CD4-positive, alpha-beta T cell treated with Interleukin-10 for 1 hour (primary cell): ENCODE results near the gene LGI2.
"Not testable (repeated sequence)": the region's sequence is repeated elsewhere in the genome, so short reads cannot be mapped to it uniquely, and the experiment has no call there.

Experiments used
- DNase-seq: peaks from one replicate; pipeline ENCODE4 v3.0.0-alpha.2; 2020

Gene LGI2

DNA sequence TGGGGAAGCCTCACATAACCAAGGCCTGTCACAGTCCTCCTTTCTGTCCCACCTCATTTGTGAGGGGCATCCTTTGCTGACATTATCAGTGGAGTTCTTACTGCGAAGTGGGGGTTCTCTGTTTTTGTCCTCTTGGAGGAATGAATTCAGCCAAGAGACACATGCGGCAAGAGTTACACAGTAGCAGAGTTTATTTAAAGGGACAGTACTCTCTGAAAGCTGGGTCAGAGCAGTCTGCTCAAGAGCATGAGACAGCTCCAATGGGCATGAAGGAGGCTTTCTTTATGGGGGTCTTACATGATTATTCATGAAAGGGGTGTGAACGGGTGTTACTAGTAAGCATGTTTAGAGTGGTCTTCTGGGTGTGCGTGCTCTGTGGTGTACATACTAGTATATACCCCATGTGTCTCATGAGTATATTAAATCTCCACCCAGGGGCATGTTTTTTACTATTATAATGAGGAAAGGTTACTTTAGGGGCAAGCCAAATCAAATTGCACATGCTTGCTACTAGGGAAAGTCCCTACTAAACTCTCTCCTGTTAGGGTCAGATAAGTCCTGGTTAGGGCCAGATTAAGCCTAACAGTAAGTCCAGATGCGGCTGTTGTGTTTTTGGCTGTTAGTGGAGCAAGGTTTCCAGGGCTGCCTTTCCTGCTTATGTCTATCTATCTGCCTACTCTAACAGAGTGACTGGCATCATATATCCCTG, 19.8 kb upstream of the LGI2 start:
- DNase-seq: no peak

DNA sequence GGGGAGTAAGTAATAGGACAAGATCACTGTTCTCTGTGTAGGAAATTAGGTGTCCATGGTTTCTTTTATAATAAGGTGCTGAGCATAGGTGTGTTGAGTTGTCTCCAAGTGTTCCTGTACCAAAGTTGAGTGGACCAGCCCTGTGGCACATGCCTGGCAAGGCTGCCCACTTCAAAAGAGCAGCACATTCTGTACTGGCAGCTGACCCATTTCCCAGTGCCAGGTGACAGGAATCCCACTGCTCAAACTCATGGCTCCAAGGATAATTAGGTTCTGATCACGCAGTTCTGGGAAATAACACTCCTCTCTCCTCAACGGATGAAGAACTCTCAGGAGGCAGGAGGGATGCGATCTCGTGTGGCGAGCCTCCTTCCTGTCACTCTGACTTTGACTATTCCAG, 12.8 kb upstream of the LGI2 start:
- no peak for DNase-seq

DNA sequence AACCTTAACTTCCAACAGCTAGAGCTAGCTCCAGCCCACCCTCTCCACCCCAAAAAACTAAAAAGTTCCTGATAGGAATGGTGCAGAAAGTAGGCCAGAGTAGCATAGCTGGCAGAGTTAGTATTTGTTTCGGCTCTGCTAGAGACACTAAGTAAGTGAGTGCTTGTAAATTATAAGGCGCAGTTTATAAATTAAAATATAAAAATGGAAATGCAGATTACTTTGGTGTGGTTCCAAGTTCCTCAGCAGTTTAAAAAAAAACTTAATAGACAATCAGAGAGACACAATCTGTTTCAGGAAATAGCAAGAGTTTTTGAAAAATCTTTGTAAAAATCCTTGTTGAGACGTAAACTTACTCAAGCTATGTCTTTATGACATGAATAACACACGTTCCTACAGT, 2.8 kb upstream of the LGI2 start:
- no peak for DNase-seq

DNA sequence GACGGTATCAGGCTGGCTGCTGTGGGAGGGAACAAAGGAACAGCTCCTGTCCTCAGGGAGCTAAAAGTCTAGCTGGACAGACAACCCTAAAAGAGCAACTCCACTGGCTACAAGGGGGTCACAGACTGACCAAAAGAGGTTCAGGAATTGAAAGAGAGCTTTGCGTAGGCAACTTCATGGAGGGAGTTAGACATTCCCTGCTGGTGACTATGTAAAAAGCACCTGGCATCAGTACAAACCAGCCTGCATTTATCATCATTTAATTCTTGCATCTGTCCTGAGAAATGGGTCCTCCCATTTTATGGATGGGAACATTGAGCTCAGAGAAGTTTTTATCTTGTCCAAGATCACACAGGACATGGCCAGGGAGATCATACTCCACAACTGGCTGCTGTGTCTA, 1.4 kb upstream of the LGI2 start:
- DNase-seq: no peak

DNA sequence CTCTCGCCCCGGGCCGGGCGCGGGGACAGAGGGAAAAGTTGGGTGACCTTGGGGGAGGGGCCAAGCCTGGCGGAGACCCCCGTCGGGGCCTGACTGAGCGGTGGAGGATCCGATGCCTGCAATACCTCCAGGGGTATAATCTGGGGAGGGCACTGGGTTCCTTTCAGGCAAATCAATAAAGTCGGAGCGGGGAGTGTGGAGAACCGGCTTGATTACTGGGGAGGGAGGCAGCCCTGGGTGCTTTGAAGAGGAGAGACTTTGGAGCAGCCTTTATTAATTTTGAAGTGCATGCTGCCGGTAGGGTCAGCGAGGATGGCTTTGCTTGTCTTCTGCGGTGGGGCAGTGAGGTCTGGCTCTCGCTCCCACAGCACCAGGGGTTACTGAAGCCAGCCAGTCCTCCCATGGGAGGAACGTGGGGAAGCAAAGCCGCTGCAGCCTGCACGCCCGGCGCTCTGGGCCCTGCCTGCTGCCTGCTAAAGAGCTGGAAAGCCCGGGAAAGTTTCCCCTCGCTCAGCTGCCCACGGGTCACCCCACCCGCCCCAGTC, 403 bp upstream of the LGI2 start:
- DNase-seq: no peak

DNA sequence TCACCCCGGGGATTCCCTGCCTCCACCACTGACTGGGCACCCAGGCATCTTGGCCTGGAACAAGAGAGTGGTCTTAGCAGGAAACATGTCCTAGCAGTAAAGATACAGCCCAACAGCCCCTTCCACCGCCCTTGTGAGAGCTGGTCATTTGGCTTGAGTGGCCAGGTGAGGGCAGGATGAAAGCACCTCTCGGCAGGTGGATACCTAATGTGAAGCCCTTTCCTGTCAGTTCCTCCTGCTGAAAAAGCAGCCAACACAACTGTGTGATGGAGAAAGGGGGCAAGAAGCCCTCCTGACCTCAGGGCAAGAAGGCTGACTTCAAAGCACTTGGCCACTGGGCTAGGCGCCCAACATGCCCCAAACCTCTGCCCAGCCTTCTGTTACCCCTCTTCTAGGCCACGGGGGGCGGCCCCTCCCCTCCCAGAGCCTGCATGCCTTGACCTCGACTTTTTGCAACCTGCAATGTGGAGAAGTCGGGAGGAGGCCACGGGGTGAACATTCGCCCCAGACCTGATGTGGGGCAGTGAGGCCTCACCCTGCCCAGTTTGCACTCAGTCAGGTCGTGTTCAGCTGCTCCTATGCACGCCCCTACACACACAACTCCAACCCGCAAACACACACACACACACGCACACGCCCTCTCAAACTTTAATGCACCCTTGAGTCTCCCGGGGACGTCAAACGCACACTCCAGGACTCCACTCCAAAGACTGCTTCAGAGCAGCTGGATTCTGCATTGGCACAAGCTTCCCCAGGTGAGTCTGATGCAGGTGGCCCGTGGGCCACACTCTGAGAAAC, 1.1 kb downstream of the LGI2 start:
- no peak for DNase-seq

DNA sequence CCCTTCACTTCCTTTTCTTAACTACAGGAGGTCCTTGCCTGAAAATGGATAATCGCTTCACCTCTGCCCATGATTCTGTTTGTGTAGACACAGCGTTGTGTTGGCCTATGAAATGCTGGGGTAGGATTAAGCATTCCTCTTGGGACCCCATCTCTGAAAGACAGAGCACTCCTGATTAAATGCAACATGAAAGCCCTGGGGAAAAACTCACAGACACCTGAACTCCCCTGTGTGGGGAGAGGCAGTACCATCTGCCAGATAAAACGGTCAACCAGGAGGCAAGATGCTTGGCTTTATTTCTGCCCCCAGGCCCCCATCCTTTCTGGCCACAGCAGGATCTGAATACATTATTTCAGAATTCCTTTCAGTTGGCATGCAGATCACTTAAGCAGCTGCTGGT, 1.9 kb downstream of the LGI2 start:
- DNase-seq: no peak

DNA sequence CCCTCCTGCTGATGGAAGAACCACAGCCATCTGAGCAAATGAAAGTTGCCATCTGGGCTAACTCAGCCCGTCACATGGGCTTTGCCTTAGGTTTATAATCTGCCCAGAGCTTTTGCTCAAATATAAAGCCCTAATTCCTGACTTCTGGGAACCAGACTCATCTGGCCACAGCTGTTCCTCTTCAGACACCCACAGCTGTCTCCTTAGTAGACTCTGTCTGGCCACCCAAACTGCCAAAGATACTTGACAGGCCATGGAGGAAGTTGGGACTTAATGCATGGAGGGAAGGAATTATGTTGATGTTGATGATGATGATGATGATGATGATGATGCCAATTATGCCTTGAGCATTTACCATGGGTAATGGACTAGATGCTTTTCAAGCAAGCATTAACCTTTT, 8.0 kb downstream of the LGI2 start:
- no peak for DNase-seq

DNA sequence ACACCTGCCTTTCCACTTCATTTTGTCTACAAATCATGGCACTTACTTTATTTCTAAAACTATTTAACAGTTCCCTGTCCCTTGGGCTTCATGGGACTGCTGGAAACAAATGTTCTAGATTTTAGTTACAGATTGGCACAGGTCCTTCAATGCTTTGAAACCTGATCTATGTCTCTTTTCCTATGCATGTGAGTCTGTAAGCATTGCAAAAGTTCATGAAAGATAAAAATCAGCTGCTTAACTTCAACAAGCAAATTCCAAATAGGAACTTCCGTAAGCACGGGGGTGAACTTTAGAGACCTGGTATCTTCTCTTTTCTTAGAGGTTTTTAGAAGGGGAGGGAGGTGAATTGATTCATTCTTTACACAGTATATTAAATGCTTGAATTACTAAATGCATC, 9.5 kb downstream of the LGI2 start:
- DNase-seq: no peak

DNA sequence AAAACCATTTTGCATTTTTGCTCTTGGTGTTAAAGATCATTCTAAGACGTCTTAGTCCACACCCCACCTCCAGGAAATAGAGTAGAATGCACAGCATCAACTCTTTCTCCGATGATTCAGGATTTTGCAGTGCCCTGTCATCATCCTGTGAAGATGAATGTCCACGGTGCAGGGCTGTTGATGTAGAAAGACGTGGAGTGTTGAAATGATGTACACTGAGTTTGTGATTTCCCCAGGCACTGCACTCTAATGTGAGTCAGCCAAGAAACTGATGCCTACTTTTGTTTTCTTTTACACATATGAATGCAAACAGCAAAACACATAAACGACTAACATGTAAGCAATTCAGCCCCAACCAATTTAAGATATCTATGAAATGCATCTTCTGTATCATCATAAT, 10.5 kb downstream of the LGI2 start:
- no peak for DNase-seq

DNA sequence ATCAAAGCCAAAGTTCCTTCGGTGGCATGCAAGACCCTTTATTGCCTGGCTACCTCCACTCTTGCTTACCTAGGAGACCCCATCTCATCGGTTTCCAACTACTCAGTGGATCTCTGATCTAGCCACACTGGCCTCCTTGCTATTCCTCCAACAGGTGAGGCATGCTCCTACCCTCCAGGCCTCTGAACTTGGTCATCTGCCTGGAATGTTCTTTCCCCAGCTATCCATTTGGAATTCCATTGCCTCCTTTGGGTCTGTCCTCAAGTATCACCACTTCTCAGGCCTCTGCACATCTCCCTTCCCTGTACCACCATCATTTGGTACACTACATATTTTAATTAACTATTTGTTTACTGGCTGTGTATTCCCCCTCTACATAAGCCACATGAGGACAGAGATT, 11.2 kb downstream of the LGI2 start:
- DNase-seq: no peak

DNA sequence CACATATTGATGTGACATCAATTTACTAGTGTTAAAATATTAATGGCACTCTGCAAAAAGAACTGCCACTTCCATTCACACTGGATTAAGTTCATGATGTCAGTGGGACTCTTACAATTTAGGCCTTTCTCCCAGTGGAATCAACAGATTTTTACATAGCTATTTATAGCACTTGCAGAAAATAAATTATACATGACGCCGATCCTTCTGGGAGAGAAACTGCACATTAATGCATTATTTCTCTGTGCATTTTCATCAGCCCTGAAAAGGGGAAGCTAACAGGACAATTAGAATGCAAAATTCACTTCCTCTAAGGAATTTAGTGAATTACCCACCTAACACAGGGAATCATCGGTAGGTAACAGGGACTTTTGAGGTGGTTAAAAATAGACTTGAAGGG, 15.7 kb downstream of the LGI2 start:
- no peak for DNase-seq

DNA sequence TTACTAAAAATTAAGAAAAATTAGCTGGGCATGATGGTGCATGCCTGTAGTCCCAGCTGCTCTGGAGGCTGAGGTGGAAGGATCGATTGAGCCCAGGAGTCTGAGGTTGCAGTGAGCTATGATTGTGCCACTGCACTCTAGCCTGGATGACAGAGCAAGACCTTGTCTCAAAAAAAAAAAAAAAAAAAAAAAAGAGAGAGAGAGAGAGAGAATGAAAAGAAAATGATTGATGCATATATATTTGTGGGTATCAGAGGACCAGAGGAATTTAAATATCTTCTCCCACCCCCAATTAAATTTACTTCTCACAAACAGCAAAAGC, 16.1 kb downstream of the LGI2 start:
- not testable (repeated sequence) for DNase-seq

DNA sequence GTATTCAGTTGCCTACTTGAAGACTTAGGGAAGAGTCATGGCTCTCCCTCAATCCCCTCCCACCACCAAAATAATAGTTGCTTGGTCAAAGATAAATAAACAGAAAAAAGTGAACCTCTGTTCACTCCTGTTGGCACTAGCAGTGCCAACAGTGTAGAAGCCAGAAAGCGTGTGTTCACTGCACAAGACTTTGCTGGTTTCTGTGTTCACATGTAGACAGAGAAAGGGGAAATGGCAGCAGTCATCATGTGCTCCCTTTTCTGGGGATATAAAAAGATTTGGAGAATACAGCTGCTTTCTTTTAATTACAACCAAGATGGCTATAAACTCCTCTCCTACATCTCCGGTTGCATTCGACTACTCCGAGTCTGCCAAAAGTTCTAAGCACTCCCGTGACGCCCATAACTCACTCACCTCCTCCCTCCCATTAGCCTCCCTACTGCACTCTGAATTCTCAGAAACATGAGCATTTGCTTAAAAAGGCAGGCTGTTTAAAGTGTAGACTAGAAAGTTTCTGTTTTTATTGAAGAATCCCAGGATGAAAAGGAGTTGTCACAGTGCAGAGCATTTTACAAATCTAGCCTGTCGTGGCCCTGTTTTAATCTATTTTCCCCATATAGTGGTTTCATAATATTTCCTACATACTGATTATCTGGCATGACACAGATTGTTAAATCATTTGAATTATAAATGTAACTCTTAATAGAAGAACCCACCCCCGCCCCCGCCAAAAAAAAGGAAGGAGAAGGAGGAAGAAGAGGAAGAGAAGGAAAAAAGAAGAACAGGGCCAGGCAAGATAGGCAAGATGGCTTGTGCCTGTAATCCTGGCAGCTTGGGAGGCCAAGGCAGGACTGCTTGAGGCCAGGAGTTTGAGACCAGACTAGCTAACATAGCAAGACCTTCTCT, 16.7 kb downstream of the LGI2 start:
- no peak for DNase-seq

DNA sequence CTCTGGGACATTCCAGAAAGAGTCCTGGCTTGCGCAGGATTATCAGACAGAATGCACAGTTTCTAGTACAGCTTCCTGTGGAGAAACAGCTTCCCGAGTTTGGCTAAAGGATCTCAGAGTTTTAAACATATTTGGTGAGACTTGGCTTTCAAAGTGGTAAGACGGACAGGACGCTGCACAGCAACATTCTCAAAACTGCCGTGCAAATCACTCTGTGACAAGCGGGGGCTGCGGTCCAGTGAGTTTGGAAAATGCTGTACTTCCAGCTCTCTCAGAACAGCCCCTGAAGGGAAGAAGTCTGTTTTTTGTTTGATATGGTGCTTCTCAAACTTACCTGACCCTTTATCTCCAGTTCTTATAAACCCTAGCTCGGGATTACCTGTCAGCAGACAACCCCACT, 18.1 kb downstream of the LGI2 start:
- no peak for DNase-seq

DNA sequence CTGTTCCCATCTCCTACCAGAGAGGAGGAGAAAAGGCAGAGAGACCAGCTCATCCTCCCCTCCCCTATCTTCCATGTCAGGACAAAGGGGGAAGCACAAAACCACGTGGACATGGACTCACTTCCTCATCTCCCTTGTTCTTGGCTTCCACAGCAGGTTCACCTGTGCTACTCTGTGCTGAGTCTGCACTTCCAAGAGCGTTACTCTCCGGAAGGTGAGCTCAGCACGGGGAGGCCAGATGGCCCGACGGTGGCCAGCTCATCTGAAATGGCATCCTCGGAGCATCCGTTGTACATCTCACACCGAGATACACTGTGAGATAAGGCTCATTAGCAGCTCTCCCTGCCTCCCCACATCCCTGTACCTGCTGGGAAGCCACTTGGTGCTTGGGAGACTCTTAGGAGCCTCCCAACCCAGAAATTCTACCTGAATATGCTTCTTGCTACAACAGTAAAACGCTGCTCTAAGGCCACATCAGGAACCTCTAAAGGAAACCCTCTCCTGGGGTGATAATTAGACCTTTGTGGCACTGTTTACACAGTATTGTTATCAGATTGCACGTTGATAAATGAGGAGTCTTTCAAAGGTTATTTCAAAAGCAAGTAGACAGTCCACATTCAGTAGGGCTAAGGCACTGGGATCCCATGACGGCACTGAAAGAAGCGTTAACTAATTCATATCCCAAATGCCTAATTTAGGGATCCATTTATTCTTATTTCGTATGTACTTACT, 19.4 kb downstream of the LGI2 start:
- DNase-seq: no peak

DNA sequence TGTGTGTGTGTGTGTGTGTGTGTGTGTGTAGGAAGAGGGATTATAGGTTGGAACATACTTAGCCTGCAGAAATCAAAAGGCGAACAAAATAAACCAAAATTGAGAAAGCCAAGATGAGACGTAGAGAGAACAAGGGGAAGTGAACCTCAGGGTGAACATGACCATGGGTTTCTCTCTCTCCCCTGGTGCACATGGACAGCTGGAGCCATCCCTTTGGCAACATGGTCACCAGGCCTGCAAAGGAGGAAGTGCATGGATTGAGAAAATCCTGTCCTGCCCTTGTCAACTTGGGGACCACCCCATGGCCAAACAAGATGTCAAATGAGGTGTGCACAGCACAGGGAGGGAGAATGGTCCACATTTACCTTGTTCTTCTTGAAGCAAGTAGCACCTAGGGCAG, 23.1 kb downstream of the LGI2 start:
- no peak for DNase-seq

DNA sequence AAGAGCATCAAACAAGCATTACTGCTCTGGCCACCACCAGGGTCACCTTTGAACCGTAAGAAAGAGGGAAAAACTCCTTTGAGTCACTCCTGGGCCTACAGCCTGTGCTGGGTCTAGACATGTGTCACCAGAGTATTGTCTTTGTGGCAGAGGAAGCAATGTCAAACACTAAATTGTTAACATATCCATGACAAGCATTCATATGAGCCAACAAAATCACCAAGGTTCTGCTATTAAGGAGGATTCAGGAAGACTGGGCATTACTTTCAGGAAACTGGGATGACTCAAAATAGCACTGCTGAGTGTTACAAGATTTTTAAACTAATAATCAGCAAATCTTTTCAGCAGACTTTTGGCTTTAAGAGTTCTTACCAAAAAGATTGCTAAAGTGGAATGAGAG, 28.1 kb downstream of the LGI2 start:
- no peak for DNase-seq

DNA sequence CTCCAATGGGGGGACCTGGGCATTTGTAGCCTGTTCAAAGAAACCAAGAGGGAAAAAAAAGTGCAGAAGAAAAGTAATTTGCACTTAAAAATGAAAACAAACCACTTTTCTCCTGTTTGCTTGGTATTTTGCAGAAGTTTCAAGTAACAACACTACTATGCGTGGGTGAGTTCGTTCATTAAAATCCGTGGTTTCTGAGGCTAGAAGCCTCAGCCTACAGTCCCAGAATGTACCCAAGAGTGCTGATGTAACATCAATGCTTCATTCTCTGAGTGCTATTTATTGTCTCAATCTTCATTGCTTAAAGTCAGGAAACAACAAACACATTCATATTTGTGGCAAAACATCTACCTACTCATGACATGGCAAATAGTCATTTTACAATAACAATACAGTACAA, 29.2 kb downstream of the LGI2 start:
- no peak for DNase-seq

DNA sequence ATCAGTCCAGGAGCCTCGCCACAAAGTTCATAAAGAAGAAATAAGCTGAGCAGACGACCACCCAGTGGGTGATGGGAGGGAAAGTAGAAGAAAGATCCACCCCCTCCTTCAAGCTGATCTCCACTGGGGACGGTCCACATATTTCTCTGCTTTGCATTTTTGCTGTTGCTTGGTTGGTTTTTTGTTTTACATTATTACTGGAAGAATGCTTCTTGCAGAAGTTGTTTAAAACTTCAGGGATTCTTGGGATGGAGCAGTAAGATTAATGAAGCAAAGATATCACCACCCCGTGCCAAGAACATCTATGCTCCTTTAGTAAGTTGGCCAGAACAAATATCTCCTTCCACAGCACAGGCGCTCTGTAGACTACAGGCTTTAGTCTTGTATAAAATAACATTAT, 30.1 kb downstream of the LGI2 start:
- no peak for DNase-seq

DNA sequence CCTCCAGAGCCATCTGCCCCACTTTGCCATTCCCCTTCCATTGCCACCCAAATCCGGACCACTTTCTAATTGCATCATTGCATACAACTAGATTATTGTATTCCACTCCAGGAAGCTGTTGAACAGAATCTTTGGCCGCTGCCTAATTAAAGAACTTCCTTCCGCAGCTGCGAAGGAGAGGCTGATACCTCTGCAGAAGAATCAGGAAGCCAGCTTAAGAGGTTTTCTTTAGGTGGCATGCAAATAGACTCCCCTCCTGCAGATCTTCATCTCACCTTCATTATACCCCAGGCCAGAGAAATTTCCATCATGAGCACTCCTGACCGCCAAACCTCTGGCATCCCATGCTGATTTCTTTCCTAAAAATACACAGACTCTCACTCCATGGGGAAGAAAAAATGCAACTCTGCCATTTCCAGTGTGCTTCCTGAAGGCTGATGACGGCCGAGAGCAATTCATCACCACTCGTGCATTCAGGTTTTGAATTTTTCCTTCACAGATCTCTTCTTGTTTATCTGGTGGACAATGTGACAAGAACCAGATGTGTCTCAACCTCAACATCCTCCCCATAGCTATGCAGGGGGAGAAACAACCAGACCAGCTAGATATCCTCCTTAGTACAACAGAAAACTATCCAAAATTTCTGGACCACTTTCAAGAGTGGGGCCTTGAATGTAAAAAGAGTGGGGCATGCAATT, 31.2 kb downstream of the LGI2 start:
- no peak for DNase-seq

DNA sequence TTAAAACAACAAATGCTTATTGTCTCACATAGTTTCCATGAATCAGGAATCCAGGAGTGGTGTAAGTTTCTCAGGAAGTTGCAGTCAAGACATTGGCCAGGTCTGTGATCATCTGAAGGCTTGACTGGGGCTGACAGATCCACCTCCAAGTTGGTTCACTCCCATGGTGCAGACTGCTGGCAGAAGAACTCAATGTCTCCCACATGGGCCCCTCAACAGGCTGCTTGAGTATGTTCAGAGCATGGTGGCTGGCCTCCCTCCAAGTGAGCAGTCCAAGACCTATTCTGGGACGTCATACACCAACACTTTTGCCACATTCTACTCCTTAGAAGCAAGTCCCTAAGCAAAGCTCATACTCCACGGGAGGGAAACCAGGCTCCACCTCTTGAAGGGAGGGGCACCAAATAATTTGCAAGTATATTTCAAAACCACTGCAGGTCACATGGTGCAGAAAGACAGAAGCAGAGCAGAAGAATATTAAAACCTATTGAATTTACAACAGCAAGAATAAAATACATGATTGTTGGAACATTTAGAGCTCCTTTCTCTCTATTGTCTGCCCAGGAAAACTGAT, 35.3 kb downstream of the LGI2 start:
- DNase-seq: no peak
